ENCODE measurements around the gene RASSF3.
"Not testable (repeated sequence)": the region's sequence is repeated elsewhere in the genome, so short reads cannot be mapped to it uniquely, and the experiment has no call there.

RASSF3 gene

DNA sequence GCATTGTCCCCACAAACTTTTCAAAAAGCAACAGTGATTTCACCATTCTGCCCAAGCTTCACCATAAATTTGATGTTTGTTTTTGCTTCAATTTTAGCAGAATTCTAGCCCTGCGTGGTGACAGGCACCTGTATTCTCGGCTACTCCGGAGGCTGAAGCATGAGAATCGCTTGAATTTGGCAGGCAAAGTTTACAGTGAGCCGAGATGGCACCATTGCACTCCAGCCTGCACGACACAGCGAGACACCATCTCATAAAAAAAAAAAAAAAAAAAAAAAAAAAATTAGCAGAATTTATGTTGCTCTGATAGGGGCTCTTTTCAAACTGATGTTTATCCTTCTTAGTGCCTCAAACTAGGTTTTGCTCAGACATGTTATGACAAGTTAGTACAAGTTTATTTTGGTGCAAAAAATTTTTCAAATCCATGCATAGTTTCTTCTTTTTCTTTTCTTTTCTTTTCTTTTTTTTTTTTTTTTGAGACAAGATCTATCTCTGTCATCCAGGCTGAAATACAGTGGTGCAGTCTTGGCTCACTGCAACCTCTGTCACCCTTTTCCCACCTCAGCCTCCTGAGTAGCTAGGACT, 24.3 kb downstream of the RASSF3 start:
- no peak for DNase-seq

GRCh38 chr12:64635356-64635998, 25.2 kb downstream of the RASSF3 start:
- DNase-seq = no peak

GRCh38 chr12:64636856-64637255, 26.6 kb downstream of the RASSF3 start:
- no peak for DNase-seq

DNA sequence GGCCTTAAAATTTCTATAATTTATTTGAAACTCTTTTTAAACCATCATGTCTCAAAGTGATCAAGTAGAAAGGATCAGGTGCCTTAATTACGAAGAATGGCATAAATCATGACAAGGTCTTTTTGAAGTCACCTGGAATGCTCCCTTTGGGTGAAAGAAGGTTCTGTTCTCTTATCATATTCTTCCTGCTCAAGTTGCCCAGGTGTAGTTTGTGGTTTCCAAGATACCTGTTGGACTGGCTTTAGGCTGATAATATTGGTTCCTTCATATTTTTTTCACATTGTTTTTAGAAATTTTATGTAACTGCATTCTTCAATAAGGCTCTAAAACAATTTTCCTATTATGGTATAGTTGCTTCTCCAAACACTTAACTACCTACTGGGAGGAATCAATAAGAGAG, 29.2 kb downstream of the RASSF3 start:
- no peak for DNase-seq

DNA sequence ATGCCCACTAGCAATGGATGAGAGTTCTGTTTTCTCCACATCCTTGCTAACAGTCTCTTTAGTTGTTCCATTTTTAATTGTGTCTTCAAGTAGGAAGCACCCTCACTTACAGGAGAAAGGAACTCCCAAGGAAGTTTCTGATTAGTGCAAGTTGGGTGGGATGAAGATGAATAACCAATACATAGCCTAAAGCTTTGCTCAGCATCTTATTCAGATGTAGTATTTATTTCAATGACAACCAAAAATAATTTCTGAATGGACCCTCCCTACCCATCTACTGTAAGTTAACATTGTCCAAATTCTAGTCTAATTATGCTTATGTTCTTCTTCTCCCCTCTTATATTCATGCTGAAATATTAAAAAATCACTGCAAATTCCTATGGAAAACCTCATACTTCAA, 36.0 kb downstream of the RASSF3 start:
- no peak for DNase-seq

- DNase-seq = no peak
Observed at GRCh38 chr12:64649487-64649886, 39.2 kb downstream of the RASSF3 start.

GRCh38 chr12:64650762-64651161, 40.5 kb downstream of the RASSF3 start:
- no peak for DNase-seq

GRCh38 chr12:64652346-64652745, 42.1 kb downstream of the RASSF3 start:
- no peak for DNase-seq

DNA sequence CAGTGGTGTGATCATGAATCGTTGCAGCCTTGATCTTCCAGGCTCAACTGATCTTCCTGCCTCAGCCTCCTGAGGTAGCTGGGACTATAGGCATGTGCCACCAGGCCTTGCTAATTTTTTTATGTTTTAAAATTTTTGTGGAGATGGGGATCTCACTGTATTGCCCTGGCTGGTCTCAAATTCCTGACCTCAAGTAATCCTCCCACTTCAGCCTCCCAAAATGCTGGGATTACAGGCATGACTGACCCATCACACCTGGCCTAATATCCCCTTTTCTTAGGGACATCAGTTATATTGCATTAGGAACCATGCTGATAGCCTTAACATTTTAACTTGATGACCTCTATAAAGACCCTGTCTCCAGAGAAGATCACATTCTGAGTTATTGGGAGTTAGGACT, 42.8 kb downstream of the RASSF3 start:
- DNase-seq = no peak

GRCh38 chr12:64653907-64654306, 43.6 kb downstream of the RASSF3 start:
- not testable (repeated sequence) for DNase-seq

- DNase-seq = no peak
Observed at GRCh38 chr12:64655141-64655540, 44.8 kb downstream of the RASSF3 start.

- DNase-seq = no peak
Observed at GRCh38 chr12:64656429-64656828, 46.1 kb downstream of the RASSF3 start.

- no peak for DNase-seq
Observed at GRCh38 chr12:64658892-64659481, 48.7 kb downstream of the RASSF3 start.

DNA sequence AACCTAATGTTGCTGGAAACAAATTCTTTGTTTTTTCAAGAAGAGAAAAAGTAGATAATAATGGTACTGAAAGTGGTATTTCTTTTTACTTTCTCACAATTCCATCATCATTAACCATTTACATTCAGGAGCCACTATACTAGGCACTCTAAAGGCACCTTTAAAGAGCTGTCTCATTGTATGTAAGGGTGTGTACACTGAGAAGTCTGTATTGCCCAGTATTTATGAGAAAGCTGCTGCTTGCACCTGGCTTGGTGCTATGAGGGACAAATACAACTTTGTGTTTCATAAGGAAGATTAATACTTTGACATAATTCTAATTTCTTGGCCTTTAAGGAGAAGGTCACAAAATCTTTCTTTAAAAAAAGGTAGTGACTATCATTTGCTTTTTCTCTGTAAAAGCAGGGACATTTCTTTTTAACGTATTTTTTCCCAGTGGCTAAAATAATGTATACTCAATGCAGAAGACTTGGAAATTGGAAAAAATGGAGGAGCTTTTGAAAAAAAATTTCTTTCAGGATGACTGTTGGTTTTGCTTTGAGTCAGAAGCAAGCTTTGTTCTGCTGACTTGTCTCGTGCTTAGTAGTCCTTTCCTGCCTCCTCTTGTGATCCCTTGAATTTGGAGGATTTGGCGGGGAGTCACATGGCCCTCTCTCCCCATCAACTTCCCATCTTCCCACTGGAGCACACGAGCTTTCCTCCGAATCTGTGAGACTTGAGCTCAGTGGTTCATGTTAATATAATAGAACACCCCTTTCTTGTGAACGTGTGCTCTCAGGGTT, 50.1 kb downstream of the RASSF3 start:
- DNase-seq = no peak

DNA sequence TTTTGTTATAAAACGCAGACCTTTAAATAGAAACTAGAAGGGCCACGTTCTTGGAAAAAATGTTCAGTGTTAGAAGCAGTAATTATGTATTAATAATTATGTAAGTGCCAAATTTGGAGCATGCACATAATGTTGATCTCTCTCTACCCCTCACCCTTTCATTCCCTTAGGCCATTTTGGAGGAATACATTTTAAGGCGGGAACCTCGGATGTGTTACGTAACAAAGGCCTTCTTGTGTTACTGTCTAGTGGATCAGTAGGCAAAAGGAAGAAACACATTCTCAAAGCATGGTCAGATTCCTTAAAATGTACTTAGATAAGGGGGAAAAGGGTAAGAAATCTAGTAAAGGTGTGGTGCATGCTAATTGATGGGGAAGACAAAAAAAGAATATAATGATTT, 52.7 kb downstream of the RASSF3 start:
- no peak for DNase-seq

DNA sequence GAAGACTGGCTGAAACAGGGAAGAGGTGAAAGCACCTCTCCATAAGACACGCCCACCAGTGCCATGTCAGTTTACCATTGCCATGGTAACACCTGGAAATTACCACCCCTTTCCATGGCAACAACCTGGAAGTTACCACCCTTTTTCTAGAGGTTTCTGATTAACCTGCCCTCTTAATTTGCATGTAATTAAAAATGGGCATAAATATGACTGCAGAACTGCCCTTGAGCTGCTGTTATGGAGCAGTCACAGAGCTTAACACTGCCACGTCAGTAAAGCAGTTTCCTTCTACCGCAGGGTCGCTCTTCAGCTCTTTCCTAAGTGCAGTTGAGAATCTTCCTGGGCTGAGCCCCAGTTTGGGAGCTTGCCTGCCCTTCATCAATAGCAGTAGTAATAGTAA, 55.2 kb downstream of the RASSF3 start:
- DNase-seq = no peak

DNA sequence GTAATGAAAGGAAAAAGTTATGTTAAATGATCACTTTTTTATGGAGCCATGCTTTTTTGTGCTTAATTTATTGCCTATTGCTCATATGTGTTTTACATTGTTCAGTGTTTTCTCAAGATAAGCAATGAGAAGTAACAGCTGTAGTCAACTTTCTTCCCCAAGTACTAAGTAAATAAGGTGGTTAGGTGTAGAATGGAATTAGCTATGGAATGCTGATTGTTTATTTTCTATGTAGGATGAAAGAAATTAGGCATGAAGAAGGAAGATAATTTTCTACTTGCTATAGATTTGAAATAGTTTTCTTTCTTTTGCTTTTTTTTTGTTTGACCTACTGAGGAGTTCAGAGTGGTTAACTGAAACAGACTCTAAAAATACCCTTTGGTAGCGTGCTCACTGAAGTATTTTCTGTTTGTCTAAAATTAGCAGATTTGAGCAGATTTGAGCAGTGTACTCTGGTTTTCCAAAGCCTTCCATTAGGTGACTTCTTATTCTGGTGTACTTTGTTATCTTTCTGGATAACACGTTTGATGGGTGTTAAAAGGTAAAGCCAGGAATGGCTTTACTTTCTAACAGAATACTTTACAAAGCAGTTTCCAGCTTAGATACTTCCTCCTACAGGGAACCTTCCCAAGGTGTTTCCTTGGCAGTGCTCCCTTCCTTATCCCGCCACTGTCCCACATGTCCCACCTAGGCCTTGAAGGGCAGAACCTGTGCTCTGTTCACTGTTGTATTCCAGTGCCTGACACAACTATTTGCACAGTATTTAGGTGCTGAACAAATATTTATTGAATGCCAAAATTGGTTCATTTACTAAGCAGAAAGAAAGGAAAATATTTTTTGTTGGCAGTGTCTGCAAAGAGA, 56.0 kb downstream of the RASSF3 start:
- no peak for DNase-seq

DNA sequence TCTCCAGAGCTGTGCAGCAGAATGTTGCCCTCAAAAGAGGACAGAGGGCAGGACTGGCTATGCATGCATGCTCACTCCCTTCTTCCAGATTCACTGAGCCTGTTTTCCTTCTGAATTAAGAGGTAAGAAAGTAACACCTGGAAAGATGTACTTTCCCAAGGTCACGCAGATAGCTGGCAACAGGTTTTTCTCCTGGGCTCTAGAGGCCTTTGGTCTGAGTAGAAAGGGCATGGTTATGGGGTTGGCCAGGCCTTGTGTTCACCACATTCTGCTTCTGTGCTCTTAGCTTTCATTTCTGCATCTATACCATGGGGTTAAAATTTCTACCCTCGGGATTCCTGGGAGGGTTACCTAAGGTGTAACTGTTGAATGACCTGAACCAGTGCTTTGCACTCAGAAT, 57.5 kb downstream of the RASSF3 start:
- no peak for DNase-seq

GRCh38 chr12:64669270-64669842, 59.1 kb downstream of the RASSF3 start:
- DNase-seq = no peak

GRCh38 chr12:64670019-64670418, 59.7 kb downstream of the RASSF3 start:
- no peak for DNase-seq

DNA sequence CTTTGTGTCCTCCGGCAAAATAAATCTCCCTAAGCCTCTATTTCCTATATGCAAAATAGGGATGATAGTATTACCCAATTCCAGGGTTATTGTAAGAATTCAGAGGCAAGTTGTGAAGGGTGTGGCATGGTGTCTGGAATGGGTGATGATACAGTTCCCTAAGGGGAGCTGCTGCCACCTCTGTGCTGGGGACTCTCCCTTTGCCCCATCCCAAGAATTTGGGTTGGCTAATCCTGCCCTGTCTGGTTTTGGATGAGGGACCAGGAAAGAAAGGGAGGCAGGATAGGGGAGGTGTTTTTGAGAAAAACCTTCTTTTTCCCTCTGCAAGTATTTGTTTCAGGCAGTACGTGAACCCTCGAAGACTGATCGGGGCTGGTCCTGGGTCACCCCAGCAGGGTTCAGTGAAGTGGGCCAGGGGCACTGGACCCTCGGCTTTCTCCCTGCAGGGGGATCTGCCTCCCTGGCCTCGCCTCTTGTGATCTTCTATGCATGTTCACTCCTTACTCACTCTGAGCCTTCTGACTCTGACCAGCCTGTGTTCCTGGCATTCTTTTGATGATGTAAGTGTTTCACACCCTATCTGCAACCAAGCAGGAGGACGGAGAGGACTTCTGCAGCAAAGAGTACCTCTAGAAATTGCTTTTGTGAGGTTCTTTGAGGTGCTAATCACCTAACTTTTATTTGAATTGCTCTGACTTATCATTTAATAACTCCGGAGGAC, 60.8 kb downstream of the RASSF3 start:
- DNase-seq = no peak

GRCh38 chr12:64671681-64672080, 61.4 kb downstream of the RASSF3 start:
- no peak for DNase-seq
